ENCODE results near the gene TTC13. TPM values are rescaled to one million over a fixed set of nuclear protein-coding genes. Genes with fewer than 3 reads are reported as not detected.

The TTC13 gene
- total and polyA plus RNA-seq, 2 of the 4 experiments (the other 2 are of a cell fraction): 6.1 to 9.1 TPM

GRCh38 chr1:230966358-230966873 is 12.2 kb downstream of the TTC13 start:
- no peak overlapping the region for H3K4ac ChIP-seq (ENCODE audit: low read depth, low read length)
- no TSS peak for BruUV-seq (replicated peaks)
- CTCF ChIA-PET: interaction anchor here (1.6 kb wide), 1 partner anchor 8 kb away, joined by 6 read pairs; no protein-coding TSS in a partner anchor

More at GRCh38 chr1:230966358-230966873, 12.2 kb downstream of the TTC13 start:
- Histone ChIP-seq H3K9ac (ENCODE audit: low read depth, low read length) (no peak overlapping the region), H3K9me3 (ENCODE audit: control insufficient read depth, insufficient read depth, low read length) (no peaks in the 10 kb centered on the region), H3K18ac (ENCODE audit: low read depth, low read length) (no peak overlapping the region), H2AFZ (replicated peaks; ENCODE audit: low read length, poor library complexity) (no peak overlapping the region), H2BK120ac (ENCODE audit: low read depth, low read length) (no peak overlapping the region), H4K8ac (ENCODE audit: low read depth in 2 of 2, low read length in 2 of 2) (no peak overlapping the region), H3K4me1 (ENCODE audit: control insufficient read depth, insufficient read depth, low read length) (no peaks in the 10 kb centered on the region), H2AK9ac (replicated peaks; ENCODE audit: low read depth, low read length, poor library complexity) (no peak overlapping the region), H3K27ac (ENCODE audit: insufficient read depth, low read length) (no peak overlapping the region), H4K91ac (ENCODE audit: insufficient read depth, low read depth, low read length) (no peak overlapping the region; the same call in 1 of the 2 replicates), H4K20me1 (ENCODE audit: insufficient read depth, low read length) (no peaks in the 10 kb centered on the region), H3K23ac (ENCODE audit: low read depth, low read length) (no peak overlapping the region), H3K9me1 (ENCODE audit: insufficient read depth, low read length) (peaks cover 4% of the 10 kb centered on the region; the same call in 1 of the 2 replicates), H2BK5ac (ENCODE audit: low read depth, low read length, poor library complexity, severe bottlenecking) (no peak overlapping the region), H4K5ac (ENCODE audit: low read depth, low read length) (no peak overlapping the region), H3K36me3 (ENCODE audit: control insufficient read depth, insufficient read depth, low read length) (no peaks in the 10 kb centered on the region), H2AK5ac (ENCODE audit: low read depth, low read length) (no peak overlapping the region), H2BK15ac (ENCODE audit: low read depth, low read length) (no peak overlapping the region), H2BK20ac (ENCODE audit: low read depth, low read length) (no peak overlapping the region), H3K79me1 (ENCODE audit: low read depth in 1 of 2, low read length in 2 of 2) (peaks cover 4 to 14% of the 10 kb centered on the region in 2 experiments; a peak in 2 of 4 replicates), H3K4me2 (ENCODE audit: low read depth, low read length) (no peak overlapping the region), H3K14ac (replicated peaks; ENCODE audit: low read depth, low read length) (no peak overlapping the region), H3K56ac (ENCODE audit: extremely low read depth, insufficient read depth, low read length) (no peak overlapping the region), H3K4me3 (ENCODE audit: insufficient read depth, low read depth, low read length) (no peak overlapping the region), H3K27me3 (ENCODE audit: control insufficient read depth, insufficient read depth, low read length) (no peaks in the 10 kb centered on the region)
- dilution Hi-C loops (cut with HindIII; ENCODE audit: low sequenced_read_pairs, unreplicated experiment) (no loop called here), in situ Hi-C loops (cut with MboI; ENCODE audit: low sequenced_read_pairs) (no loop called here), intact Hi-C loops (cut with micrococcal nuclease) (no loop called here)
- TF ChIP-seq USF2 (IDR thresholded peaks at IDR 0.05; ENCODE audit: low read depth, low read length): no peak
- no peak for TF ChIP-seq RCOR1 (IDR thresholded peaks at IDR 0.05; ENCODE audit: insufficient replicate concordance, low read length)
- TF ChIP-seq MAFK (IDR thresholded peaks at IDR 0.05; ENCODE audit: low read depth, low read length): no peak
- TF ChIP-seq RFX5 (IDR thresholded peaks at IDR 0.05; ENCODE audit: low read depth, low read length): no peak
- no peak for TF ChIP-seq FOS (IDR thresholded peaks at IDR 0.05; ENCODE audit: low read depth, low read length)
- TF ChIP-seq MAZ (IDR thresholded peaks at IDR 0.05; ENCODE audit: borderline replicate concordance, low read depth, low read length): no peak
- no peak for TF ChIP-seq RAD21 (IDR thresholded peaks at IDR 0.05; ENCODE audit: low read length)
- no peak for TF ChIP-seq MXI1 (IDR thresholded peaks at IDR 0.05; ENCODE audit: borderline replicate concordance, low read depth, low read length)
- TF ChIP-seq CHD1 (IDR thresholded peaks at IDR 0.05; ENCODE audit: low read depth, low read length): no peak
- no peak for TF ChIP-seq ELK1 (IDR thresholded peaks at IDR 0.05; ENCODE audit: borderline replicate concordance, low read depth, low read length)
- TF ChIP-seq SMC3 (IDR thresholded peaks at IDR 0.05; ENCODE audit: low read depth, low read length): no peak
- TF ChIP-seq CEBPB (IDR thresholded peaks at IDR 0.05; ENCODE audit: low read depth, low read length): no peak
- no peak for TF ChIP-seq BHLHE40 (IDR thresholded peaks at IDR 0.05; ENCODE audit: low read depth, low read length)
- no peak for TF ChIP-seq POLR2A (IDR thresholded peaks at IDR 0.05; ENCODE audit: low read depth, low read length)
- no peak for TF ChIP-seq NFE2L2 (IDR thresholded peaks at IDR 0.05; ENCODE audit: low read depth, low read length)
- TF ChIP-seq CTCF (conservative IDR thresholded peaks at IDR 0.05; ENCODE audit: low read depth, low read length): no peak
- POLR2A ChIA-PET (ENCODE audit: unreplicated experiment): no interaction called here
- no peak for DNase-seq
- no CpG with 5 or more reads among the region's 5 CpGs for WGBS, 2 experiments (ENCODE audit: extremely low coverage in 2 of 2, insufficient read length in 1 of 2)
- no peak for ATAC-seq (ENCODE audit: low read depth)
